ENCODE measurements around the gene RELN. TPM values are rescaled to one million over a fixed set of nuclear protein-coding genes. Genes with fewer than 3 reads are reported as not detected.

The RELN gene
- total RNA-seq, 2 donors from 2014 or later: not detected

DNA sequence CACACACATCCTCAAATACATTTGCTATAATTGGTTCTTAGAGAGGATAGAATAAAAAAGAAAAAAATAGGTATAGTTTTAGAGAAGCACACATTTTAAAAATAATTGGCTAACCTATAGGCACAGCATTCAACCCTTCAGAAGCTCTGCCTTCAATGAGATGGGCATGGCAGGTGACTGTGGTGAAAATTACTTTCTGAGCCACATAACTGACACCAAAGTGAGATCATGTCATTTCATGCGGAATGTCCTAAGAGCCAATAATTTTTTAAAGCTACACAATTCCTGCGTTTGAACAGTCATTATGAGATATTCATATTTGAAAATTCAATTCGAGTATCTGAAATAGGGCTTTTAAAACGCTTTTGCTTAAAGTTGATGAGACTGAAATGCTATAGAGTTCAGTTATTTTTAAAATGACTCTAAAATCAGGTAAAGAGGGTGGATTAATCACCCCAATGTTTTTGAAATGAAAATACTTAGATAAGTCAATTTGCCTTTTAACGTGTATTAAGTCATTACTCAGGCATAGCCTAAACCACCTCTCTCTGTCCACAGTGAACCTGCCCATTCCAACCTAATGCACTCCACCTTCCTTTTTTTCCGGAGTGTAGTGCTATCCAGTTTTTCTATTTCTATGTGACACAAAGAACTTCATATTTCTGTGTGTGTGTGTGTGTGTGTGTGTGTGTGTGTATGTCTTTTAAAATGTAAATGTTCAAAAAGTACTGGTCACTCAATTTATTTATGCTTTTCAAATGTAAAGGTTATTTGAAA is 6.1 kb downstream of the RELN start:
- no peak overlapping the region for H3K4me3 Mint-ChIP-seq
- no peaks in the 10 kb centered on the region for H3K9me3 Mint-ChIP-seq
- no peaks in the 10 kb centered on the region for H3K36me3 Mint-ChIP-seq (ENCODE audit: low read depth)
- peaks cover 23% of the 10 kb centered on the region for H3K27me3 Mint-ChIP-seq
- no peak for ATAC-seq (replicated peaks)
- H3K4me1 Mint-ChIP-seq: no peaks in the 10 kb centered on the region
- no peak overlapping the region for H3K27ac Mint-ChIP-seq

DNA sequence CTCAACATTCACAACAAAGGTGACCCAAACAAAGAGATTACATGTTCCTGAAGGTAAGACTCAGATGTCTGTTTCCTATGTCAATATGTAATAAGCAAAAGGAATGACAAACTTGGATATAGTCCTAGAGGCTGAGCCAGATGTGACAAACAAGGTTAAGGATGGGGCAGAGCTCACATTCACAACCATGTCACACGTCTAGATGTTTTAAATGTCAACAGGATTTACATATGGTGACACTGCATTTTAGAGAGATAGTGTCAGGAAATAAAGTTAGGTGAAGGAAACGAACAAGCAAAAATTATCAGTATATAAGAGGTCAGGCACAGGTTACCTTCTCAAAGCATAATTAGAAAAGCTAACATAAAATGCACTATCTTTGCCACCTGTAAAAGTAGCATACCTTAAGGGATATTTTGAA is 8.4 kb downstream of the RELN start:
- Mint-ChIP-seq H3K4me1 (no peaks in the 10 kb centered on the region), H3K27ac (no peak overlapping the region), H3K36me3 (ENCODE audit: low read depth) (no peaks in the 10 kb centered on the region), H3K4me3 (no peak overlapping the region), H3K9me3 (no peaks in the 10 kb centered on the region), H3K27me3 (peaks cover 13% of the 10 kb centered on the region)
- ATAC-seq (replicated peaks): no peak

DNA sequence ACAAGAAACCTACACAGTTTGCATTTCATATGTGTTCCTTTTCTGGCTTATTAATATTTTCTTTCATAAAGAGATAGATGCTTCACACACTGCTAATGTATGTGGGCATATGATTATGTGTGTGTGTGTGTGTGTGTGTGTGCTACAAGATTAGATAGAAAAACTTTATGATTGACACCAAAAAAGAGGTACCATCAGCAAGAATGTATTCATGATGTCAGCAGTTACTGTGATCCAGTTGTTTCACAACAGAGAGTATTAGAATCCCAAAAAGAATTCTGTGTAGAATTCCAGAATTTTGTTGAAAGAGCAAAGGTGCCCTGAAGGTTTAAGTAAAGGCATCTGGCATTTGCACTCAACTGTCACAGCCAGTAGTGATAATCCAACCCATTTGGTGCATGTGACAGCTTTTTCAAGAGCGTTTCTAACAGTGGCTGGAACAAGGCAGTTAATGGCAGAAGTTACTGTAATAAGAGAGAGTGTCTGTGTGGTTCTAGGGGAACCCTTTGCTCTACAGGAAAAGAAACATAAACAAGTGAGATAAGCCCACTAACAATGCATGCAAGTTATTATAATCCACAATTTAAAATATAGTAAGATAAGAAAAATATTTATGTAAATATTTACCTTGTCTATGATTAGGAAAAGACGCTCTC is 16.6 kb downstream of the RELN start:
- H3K27me3 Mint-ChIP-seq: peaks cover 13% of the 10 kb centered on the region
- no peak for ATAC-seq (replicated peaks)
- peaks cover 3% of the 10 kb centered on the region for H3K4me1 Mint-ChIP-seq
- no peaks in the 10 kb centered on the region for H3K36me3 Mint-ChIP-seq (ENCODE audit: low read depth)
- peaks cover 3% of the 10 kb centered on the region for H3K9me3 Mint-ChIP-seq
- no peak overlapping the region for H3K27ac Mint-ChIP-seq
- no peak overlapping the region for H3K4me3 Mint-ChIP-seq

DNA sequence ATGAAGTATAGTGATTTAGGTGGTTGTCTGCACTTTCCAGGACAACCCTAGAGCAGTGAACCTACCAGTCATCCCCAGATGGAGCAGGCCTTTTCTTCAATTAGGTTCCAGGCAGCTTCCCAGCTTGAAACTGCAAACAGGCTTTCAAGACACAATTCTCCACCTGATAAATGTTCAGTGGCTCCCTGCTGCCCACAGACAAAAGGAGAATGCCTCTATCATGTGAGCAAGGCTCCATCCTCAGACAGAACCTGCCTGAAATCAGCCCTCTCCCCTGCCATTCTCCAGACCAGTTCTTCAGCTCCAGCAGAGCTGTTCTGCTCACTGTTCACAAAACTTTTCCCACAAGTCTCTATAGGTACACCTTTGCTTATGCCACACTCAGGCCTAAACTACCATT is 22.1 kb downstream of the RELN start:
- no peak for ATAC-seq (replicated peaks)
- peaks cover 3% of the 10 kb centered on the region for H3K27me3 Mint-ChIP-seq

DNA sequence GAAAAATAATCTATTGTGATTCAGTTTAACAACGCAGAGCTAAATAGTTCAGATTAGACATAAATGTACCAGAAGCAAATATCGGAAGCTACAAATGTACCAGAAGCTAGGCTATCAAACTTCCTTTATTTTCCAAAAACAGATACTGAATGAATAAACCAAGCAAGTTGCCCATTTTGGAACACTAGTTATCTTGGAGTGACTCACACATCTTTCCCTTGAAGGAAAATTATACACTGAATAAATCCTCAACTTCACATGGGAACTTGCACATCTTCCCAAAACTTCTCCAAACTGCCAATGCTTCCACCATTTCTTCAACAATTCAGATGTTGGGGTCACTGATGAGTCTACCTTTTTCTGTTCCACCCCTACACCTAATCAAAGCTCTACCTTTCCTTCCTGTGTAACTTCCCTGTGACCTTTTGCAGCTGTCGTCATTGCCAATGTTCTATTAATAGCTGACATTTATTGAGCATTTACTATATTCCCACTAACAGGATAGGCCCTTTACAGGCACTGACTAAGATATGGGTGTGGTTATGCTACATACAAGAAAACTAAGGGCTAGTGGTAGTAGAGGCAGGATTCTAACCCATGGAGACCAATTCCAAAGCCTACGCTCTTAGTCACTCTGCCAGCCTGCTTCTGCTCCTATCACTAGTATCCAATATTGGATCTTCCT is 22.7 kb downstream of the RELN start:
- Mint-ChIP-seq H3K36me3 (ENCODE audit: low read depth) (no peaks in the 10 kb centered on the region), H3K9me3 (no peaks in the 10 kb centered on the region), H3K27ac (no peak overlapping the region), H3K27me3 (peaks cover 5% of the 10 kb centered on the region), H3K4me3 (no peak overlapping the region), H3K4me1 (no peaks in the 10 kb centered on the region)
- no peak for ATAC-seq (replicated peaks)

More for the DNA sequence above, 22.1 kb downstream of the RELN start:
- no peaks in the 10 kb centered on the region for H3K4me1 Mint-ChIP-seq
- H3K9me3 Mint-ChIP-seq: no peaks in the 10 kb centered on the region
- no peak overlapping the region for H3K27ac Mint-ChIP-seq
- H3K4me3 Mint-ChIP-seq: no peak overlapping the region
- H3K36me3 Mint-ChIP-seq (ENCODE audit: low read depth): no peaks in the 10 kb centered on the region

DNA sequence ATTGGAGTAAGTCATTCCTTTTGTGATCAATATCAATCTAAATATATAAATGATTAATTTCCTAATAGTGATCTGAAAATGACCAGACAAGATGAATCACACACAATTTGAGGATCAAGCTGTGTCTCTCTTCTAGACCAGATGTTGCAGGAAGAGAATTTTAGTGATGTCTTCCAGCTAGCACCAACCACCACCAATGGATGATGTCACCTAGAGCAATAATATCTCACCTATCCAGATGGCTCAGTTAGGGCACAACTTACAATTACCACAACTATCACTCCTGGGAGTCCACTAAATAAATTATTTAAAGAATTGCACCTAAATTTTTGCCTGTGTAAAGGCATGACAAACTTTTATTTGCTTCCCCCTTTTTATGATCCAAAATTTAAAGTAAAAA is 25.2 kb downstream of the RELN start:
- no peaks in the 10 kb centered on the region for H3K9me3 Mint-ChIP-seq
- H3K4me1 Mint-ChIP-seq: no peaks in the 10 kb centered on the region
- H3K27ac Mint-ChIP-seq: no peak overlapping the region
- H3K4me3 Mint-ChIP-seq: no peak overlapping the region
- H3K36me3 Mint-ChIP-seq (ENCODE audit: low read depth): no peaks in the 10 kb centered on the region
- no peak for ATAC-seq (replicated peaks)
- H3K27me3 Mint-ChIP-seq: peaks cover 13% of the 10 kb centered on the region

DNA sequence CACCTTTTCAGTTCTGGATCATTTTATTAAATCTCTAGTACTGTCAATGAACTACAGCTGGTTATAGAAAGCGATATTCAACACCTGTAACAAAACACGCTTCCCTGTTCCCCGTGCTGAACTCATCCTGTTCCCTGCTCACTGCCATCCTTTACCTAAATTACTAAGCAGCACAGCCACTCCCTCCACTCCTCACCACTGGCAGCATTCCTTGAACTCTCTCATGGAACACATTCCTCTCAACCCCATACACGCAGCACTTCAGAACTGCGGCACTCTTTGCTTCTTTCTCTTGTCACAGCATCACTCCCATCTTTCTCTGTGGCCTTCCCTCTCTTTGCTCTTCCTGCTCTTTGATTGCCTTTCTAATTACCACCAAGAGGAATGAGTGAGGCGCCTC is 27.4 kb downstream of the RELN start:
- H3K4me3 Mint-ChIP-seq: no peak overlapping the region
- peaks cover 13% of the 10 kb centered on the region for H3K27me3 Mint-ChIP-seq
- ATAC-seq (replicated peaks): no peak
- H3K9me3 Mint-ChIP-seq: no peaks in the 10 kb centered on the region
- H3K27ac Mint-ChIP-seq: no peak overlapping the region
- H3K36me3 Mint-ChIP-seq (ENCODE audit: low read depth): no peaks in the 10 kb centered on the region
- H3K4me1 Mint-ChIP-seq: no peaks in the 10 kb centered on the region

DNA sequence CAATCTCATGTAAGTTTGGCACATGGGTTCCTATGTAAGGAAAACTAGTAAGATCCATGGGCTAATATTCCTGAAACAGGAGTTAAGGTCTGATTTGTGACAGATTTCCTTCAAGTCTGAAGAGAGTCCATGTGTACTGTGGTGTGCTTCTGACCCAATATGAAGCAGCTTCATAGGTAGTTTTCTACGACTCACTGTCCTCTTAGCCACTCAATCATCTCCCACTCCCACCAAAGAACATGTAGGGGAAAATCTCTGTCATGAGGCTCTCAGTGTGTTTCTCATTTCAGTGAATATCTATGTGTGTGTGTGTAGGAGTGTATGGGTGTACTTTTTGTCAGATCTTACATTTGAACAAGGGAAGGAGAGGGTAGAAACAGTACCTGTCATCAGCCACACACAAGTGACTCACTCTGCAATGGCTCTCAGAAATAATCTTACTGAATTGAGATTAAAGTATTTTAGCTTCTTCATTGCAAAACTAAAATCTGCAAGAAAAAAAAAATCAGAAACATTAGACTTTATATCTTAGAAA is 31.1 kb downstream of the RELN start:
- H3K4me1 Mint-ChIP-seq: no peaks in the 10 kb centered on the region

DNA sequence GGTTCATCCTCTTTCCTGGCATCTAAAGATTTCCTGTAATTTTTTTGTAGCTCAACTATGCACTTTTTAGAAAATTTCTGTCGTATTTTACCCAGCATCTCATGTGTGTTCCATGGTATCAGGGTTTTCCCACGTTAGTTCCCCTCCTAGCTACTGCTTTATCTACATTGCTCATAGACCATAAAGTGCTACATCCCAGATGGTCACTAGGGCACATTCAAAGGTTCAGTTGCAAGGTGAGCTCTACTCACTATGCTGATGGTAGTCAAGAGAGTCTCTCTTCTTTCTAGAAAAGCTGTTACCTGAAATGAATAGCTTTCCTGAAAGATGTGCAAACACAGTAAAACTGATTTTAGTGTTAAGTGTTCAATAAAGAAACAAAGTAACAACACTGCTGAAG is 33.5 kb downstream of the RELN start:
- Mint-ChIP-seq H3K9me3 (no peaks in the 10 kb centered on the region), H3K27ac (no peak overlapping the region), H3K27me3 (peaks cover 19% of the 10 kb centered on the region), H3K36me3 (ENCODE audit: low read depth) (no peaks in the 10 kb centered on the region), H3K4me1 (no peaks in the 10 kb centered on the region), H3K4me3 (no peak overlapping the region)
- no peak for ATAC-seq (replicated peaks)

More for the DNA sequence above, 31.1 kb downstream of the RELN start:
- peak; percentile 61 for ATAC-seq (replicated peaks)
- H3K9me3 Mint-ChIP-seq: no peaks in the 10 kb centered on the region
- H3K36me3 Mint-ChIP-seq (ENCODE audit: low read depth): no peaks in the 10 kb centered on the region
- no peak overlapping the region for H3K4me3 Mint-ChIP-seq
- H3K27ac Mint-ChIP-seq: no peak overlapping the region
- H3K27me3 Mint-ChIP-seq: peaks cover 18% of the 10 kb centered on the region

DNA sequence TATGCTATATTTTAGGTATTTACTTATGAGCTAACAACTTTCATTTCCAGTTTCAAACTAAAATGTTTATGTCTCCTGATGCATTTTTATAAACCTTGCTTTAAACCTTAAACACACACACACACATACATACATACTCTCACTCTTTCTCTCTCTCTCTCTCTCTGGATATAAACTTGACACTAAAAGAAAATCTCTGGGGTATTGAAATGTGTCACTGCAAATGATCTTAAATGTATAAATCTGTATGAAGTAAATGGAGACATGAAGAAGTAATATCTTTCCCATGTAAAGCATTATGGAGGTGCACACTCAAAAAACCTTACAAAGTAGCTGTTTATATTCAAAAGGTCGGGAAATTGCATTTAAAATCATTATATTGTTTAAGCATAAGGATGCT is 37.0 kb downstream of the RELN start:
- H3K4me1 Mint-ChIP-seq: no peaks in the 10 kb centered on the region
- no peaks in the 10 kb centered on the region for H3K9me3 Mint-ChIP-seq
- H3K27ac Mint-ChIP-seq: no peak overlapping the region
- peaks cover 10% of the 10 kb centered on the region for H3K27me3 Mint-ChIP-seq
- no peak overlapping the region for H3K4me3 Mint-ChIP-seq
- H3K36me3 Mint-ChIP-seq (ENCODE audit: low read depth): no peaks in the 10 kb centered on the region
- ATAC-seq (replicated peaks): no peak

DNA sequence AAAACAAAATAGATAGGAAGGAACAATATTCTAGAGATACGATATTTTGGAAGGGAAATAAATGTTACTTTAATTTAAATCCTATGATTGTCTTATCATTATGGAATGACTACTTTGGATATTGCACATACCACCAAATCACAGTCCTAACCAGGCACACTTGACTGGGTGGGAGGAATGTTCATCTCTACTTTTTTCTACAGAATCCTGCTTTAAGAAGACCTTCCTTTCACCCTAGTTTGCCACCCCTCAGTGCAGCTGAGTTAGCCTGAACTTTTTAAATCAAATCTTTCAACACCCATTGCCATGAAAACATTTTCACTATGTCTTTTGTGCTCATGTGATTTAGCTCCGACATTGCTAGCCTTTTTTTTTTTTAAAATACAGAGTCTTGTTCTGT is 38.1 kb downstream of the RELN start:
- Mint-ChIP-seq H3K4me1 (no peaks in the 10 kb centered on the region), H3K36me3 (ENCODE audit: low read depth) (no peaks in the 10 kb centered on the region), H3K9me3 (no peaks in the 10 kb centered on the region), H3K4me3 (no peak overlapping the region), H3K27ac (no peak overlapping the region), H3K27me3 (peaks cover 8% of the 10 kb centered on the region)
- no peak for ATAC-seq (replicated peaks)

DNA sequence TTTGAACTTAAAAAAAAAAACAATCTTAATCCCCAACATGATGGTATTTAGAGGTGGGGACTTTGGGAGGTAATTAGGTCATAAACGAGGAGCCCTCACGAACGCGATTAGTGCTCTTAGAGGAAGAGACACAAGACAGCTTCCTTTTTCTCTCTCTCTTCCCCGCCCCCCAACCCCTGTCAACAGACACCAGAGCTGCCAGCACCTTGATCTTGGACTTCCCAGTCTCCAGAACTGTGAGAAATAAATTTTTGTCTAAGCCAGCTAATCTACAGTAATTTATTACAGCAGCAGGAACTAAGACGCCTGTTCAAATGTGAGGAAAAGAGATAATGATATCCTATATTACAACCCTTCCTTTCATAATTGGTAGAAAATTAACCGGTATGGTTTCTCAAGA is 40.1 kb downstream of the RELN start:
- ATAC-seq (replicated peaks): no peak
- H3K27me3 Mint-ChIP-seq: peaks cover 11% of the 10 kb centered on the region
- H3K4me1 Mint-ChIP-seq: no peaks in the 10 kb centered on the region
- H3K4me3 Mint-ChIP-seq: no peak overlapping the region
- H3K36me3 Mint-ChIP-seq (ENCODE audit: low read depth): no peaks in the 10 kb centered on the region
- no peak overlapping the region for H3K27ac Mint-ChIP-seq
- no peaks in the 10 kb centered on the region for H3K9me3 Mint-ChIP-seq

DNA sequence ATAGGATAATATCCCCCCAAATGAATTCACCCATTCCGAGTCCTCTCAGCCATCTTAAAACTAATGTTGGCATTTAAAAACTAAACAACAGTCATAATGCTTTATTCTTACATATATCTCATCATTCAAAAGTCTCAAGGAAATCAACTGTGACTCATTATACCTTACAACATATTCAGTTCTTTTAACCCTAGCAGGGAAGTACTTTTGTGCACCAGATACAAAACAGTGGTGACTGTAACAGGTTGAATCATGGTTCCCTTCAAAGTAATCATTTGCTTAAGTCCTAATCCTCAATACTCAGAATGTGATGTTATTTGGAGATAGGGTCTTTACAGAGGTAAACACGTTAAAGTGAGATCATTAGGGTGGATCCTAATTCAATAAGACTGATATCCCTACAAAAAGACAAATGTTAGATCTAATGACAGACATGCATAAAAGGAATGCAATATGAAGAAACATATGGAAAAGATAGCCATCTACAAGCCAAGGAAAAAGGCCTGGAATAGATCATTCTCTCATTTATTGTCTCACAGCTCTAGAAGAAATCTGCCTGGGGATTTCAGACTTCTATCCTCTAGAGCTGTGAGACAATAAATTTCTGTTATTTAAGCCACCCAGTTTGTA is 42.3 kb downstream of the RELN start:
- H3K4me3 Mint-ChIP-seq: no peak overlapping the region
- ATAC-seq (replicated peaks): no peak
- H3K27me3 Mint-ChIP-seq: peaks cover 6% of the 10 kb centered on the region
- no peaks in the 10 kb centered on the region for H3K9me3 Mint-ChIP-seq
- no peaks in the 10 kb centered on the region for H3K4me1 Mint-ChIP-seq
- no peaks in the 10 kb centered on the region for H3K36me3 Mint-ChIP-seq (ENCODE audit: low read depth)
- H3K27ac Mint-ChIP-seq: no peak overlapping the region

DNA sequence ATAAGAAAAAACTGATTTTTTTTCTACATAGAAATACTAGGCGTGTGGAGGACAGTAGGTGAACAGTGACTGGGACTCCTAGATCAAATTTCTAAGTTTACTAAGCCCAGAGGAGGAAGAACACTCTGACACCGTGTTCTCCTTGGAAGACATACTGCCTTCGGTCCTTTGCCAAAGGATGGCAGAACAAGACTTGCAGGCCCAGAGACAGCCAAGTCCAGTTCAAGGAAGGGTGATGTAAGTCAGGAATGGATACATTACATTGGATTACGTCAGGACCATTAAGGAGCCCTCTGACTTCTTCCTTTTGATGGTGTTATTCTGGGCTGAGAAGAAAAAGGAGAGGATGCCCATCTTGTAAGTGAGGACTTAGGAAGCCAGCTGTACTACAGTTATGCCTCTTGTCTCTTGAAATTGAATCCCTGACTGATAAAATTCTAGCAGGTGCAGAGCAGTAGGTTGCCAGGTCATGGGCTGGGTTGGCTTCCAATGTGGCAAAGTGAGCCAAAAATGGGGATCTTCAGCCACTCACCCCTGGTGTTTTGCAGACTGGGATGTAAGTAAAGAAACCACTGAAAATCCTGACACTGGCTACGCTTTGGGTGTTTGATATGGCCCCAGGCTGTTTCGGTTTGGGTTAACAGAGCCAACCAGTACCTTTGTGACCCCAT is 45.1 kb downstream of the RELN start:
- Mint-ChIP-seq H3K27ac (no peak overlapping the region), H3K9me3 (no peaks in the 10 kb centered on the region), H3K4me1 (no peaks in the 10 kb centered on the region), H3K4me3 (no peak overlapping the region), H3K36me3 (ENCODE audit: low read depth) (no peaks in the 10 kb centered on the region), H3K27me3 (peaks cover 7% of the 10 kb centered on the region)
- no peak for ATAC-seq (replicated peaks)
